Neural cell (in vitro differentiated cells): ENCODE data around the gene CYB561D1.

Source experiments
- EP300 ChIP-seq: fragments of 450-650 bp; conservative IDR thresholded peaks from 2 replicates; pipeline ENCODE4 v1.6.1; 2014; ENCODE audit warnings: antibody characterized with exemption, mild to moderate bottlenecking, moderate library complexity; ENCODE audit not compliant: poor library complexity, severe bottlenecking
- EZH2 ChIP-seq: fragments of 200-600, 300-800 bp; shearing (Covaris generic), sonication (generic); IDR thresholded peaks from 2 replicates; pipeline ENCODE4 v1.6.1; 2014; ENCODE audit warnings: antibody characterized with exemption, low read length, borderline replicate concordance, mild to moderate bottlenecking; ENCODE audit not compliant: insufficient read depth, poor library complexity, severe bottlenecking
- MXI1 ChIP-seq: fragments of 450-650 bp; conservative IDR thresholded peaks from 2 replicates; pipeline ENCODE4 v1.6.1; 2014; ENCODE audit warnings: antibody characterized with exemption, mild to moderate bottlenecking; ENCODE audit not compliant: poor library complexity, severe bottlenecking
- POLR2AphosphoS5 ChIP-seq: IDR thresholded peaks from 2 replicates; pipeline ENCODE4 v1.6.1; 2012
- RAD21 ChIP-seq: fragments of 450-650 bp; conservative IDR thresholded peaks from 2 replicates; pipeline ENCODE4 v1.6.1; 2014; ENCODE audit warnings: antibody characterized with exemption, mild to moderate bottlenecking, moderate library complexity
- SMC3 ChIP-seq: fragments of 450-650 bp; conservative IDR thresholded peaks from 2 replicates; pipeline ENCODE4 v1.6.1; 2014; ENCODE audit warnings: antibody characterized with exemption, mild to moderate bottlenecking, moderate library complexity; ENCODE audit not compliant: poor library complexity
- TAF1 ChIP-seq: IDR thresholded peaks from 2 replicates; pipeline ENCODE4 v1.6.1; 2012; ENCODE audit warnings: low read depth
- TF ChIP-seq, protein P1 (sequence below): fragments of 450-650 bp; IDR thresholded peaks from 2 replicates; pipeline ENCODE4 v1.5.1; 2014; ENCODE audit warnings: antibody characterized with exemption, mild to moderate bottlenecking, moderate library complexity; ENCODE audit not compliant: poor library complexity, severe bottlenecking

DNA sequence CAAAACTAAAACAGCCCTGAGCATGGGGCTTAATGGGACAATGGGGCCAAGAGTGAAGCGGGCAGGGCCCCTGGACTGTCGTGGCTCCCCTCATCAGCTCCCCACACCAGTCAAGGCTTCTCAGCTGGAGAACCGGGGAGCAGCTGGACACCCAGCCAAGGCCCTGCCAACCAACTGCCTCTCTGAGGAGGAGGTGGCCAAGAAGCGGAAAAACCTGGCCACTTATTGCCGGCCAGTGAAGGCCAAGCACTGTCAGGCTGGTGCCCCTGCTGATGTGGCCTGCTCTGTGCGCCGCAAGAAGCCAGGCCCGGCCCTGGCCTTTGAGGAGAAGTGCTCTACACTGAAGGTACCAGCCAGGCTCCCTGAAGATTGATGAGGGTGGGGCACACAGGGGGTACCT, 2.5 kb upstream of the CYB561D1 start:
- TF ChIP-seq, protein P1, sequence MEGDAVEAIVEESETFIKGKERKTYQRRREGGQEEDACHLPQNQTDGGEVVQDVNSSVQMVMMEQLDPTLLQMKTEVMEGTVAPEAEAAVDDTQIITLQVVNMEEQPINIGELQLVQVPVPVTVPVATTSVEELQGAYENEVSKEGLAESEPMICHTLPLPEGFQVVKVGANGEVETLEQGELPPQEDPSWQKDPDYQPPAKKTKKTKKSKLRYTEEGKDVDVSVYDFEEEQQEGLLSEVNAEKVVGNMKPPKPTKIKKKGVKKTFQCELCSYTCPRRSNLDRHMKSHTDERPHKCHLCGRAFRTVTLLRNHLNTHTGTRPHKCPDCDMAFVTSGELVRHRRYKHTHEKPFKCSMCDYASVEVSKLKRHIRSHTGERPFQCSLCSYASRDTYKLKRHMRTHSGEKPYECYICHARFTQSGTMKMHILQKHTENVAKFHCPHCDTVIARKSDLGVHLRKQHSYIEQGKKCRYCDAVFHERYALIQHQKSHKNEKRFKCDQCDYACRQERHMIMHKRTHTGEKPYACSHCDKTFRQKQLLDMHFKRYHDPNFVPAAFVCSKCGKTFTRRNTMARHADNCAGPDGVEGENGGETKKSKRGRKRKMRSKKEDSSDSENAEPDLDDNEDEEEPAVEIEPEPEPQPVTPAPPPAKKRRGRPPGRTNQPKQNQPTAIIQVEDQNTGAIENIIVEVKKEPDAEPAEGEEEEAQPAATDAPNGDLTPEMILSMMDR: no peak
- TF ChIP-seq EZH2 (no peak), POLR2AphosphoS5 (no peak), RAD21 (no peak), MXI1 (no peak), TAF1 (no peak), EP300 (no peak), SMC3 (no peak)
